Astrocyte of the spinal cord (primary cell): ENCODE data around the gene CACNB2.

Experiments
- DNase-seq: peaks from one replicate; pipeline ENCODE4 v3.0.0; 2011; ENCODE audit warnings: low read depth, low spot score
- H3K4me3 ChIP-seq: 2 replicates; pipeline ENCODE4 v1.5.1; 2011; ENCODE audit warnings: low read depth, mild to moderate bottlenecking, low read length, moderate library complexity
- CTCF ChIP-seq: IDR thresholded peaks from 2 replicates; pipeline ENCODE4 v1.5.1; 2012; ENCODE audit warnings: low read depth, mild to moderate bottlenecking, low read length, inconsistent platforms
- in situ Hi-C: cut with HindIII; loops from 2 replicates; pipeline ENCODE4 v1.10.0; 2017; ENCODE audit warnings: low sequenced_read_pairs

Gene CACNB2

GRCh38 chr10:18222866-18223265 lies 82.6 kb downstream of the CACNB2 start:
- no peak for DNase-seq
- in situ Hi-C loops: no loop called here
- no peak for TF ChIP-seq CTCF
- H3K4me3 ChIP-seq: no peak overlapping the region

- H3K4me3 ChIP-seq: no peak overlapping the region
- no peak for DNase-seq
- no peak for TF ChIP-seq CTCF
- in situ Hi-C loops: no loop called here
These were observed 83.7 kb downstream of the CACNB2 start for GRCh38 chr10:18223898-18224297.

GRCh38 chr10:18224626-18225445 lies 84.6 kb downstream of the CACNB2 start:
- in situ Hi-C loops: no loop called here
- H3K4me3 ChIP-seq: no peak overlapping the region
- no peak for TF ChIP-seq CTCF
- DNase-seq: no peak

- H3K4me3 ChIP-seq: no peak overlapping the region
- no peak for DNase-seq
- in situ Hi-C loops: no loop called here
- TF ChIP-seq CTCF: no peak
These were observed 86.1 kb downstream of the CACNB2 start for GRCh38 chr10:18226336-18226735.

GRCh38 chr10:18229826-18230225 lies 89.6 kb downstream of the CACNB2 start:
- in situ Hi-C loops: no loop called here
- no peak for TF ChIP-seq CTCF
- H3K4me3 ChIP-seq: no peak overlapping the region
- DNase-seq: no peak

GRCh38 chr10:18230794-18231193 lies 90.6 kb downstream of the CACNB2 start:
- TF ChIP-seq CTCF: no peak
- no peak overlapping the region for H3K4me3 ChIP-seq
- in situ Hi-C loops: no loop called here
- DNase-seq: no peak

GRCh38 chr10:18231480-18231879 lies 91.3 kb downstream of the CACNB2 start:
- no peak overlapping the region for H3K4me3 ChIP-seq
- no peak for TF ChIP-seq CTCF
- in situ Hi-C loops: no loop called here
- DNase-seq: no peak
